ENCODE data around the gene C1GALT1. TPM values are rescaled to one million over a fixed set of nuclear protein-coding genes. Genes with fewer than 3 reads are reported as not detected.

The C1GALT1 gene
- total and polyA plus RNA-seq, 2 donors (not counting 3 experiments of a cell fraction or from before 2014, with no cell fraction given), result 18.3 to 31.1 TPM

DNA sequence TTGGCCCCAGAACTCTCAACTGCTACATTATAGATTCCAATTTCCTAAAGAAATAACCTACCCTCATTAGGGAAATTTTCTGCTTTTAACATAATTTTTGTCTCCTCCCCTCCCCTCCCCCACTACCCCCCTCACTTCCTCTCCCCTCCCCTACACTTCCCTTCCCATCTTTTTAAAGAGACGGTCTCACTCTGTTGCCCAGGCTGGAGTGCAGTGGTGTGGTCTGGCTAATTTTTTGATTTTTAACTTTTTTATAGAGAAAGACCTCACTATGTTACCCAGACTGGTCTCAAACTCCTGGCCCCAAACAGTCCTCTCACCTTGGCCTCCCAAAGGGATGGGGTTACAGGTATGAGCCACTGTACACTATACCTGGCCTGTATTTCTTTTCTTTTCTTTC is 30.5 kb upstream of the C1GALT1 start:
- Histone ChIP-seq H4K20me1 (replicated peaks; ENCODE audit: control insufficient read depth, extremely low read depth, insufficient read depth, low read length) (no peaks in the 10 kb centered on the region), H2AFZ (ENCODE audit: low read depth, low read length) (no peak overlapping the region), H3K9ac (replicated peaks; ENCODE audit: extremely low read depth, insufficient read depth, low read length) (no peak overlapping the region), H3K4me2 (ENCODE audit: insufficient read depth, low read length) (no peak overlapping the region), H3K4me1 (ENCODE audit: control insufficient read depth, extremely low read depth, insufficient read depth, low read length) (no peaks in the 10 kb centered on the region), H3K36me3 (ENCODE audit: control insufficient read depth in 2 of 2, extremely low read depth in 1 of 2, insufficient read depth in 2 of 2, low read length in 2 of 2) (no peaks in the 10 kb centered on the region), H3K4me3 (replicated peaks in 1 of 3; ENCODE audit: insufficient read depth in 1 of 3, low read depth in 1 of 3, low read length in 3 of 3) (no peak overlapping the region), H3K79me2 (ENCODE audit: control insufficient read depth, insufficient read depth, low read length) (no peaks in the 10 kb centered on the region), H3K9me1 (replicated peaks; ENCODE audit: control insufficient read depth, extremely low read depth, insufficient read depth, low read length) (no peaks in the 10 kb centered on the region), H3K27ac (ENCODE audit: insufficient read depth, low read depth, low read length) (no peak overlapping the region), H3K27me3 (ENCODE audit: control insufficient read depth in 2 of 2, insufficient read depth in 2 of 2, low read length in 2 of 2) (no peaks in the 10 kb centered on the region), H3K9me3 (replicated peaks; ENCODE audit: control insufficient read depth, insufficient read depth, low read length) (no peaks in the 10 kb centered on the region)
- POLR2A ChIA-PET, result no interaction called here
- BruUV-seq (replicated peaks), result no TSS peak
- intact Hi-C loops (cut with micrococcal nuclease) (no loop called here), dilution Hi-C loops (cut with MboI; ENCODE audit: extremely low pct_ligation_motif_present, low sequenced_read_pairs) (no loop called here)
- CTCF ChIA-PET, result no interaction called here
- no peak for DNase-seq (ENCODE audit: low read depth, low spot score)
- no peak for FAIRE-seq
- TF ChIP-seq, protein P1, sequence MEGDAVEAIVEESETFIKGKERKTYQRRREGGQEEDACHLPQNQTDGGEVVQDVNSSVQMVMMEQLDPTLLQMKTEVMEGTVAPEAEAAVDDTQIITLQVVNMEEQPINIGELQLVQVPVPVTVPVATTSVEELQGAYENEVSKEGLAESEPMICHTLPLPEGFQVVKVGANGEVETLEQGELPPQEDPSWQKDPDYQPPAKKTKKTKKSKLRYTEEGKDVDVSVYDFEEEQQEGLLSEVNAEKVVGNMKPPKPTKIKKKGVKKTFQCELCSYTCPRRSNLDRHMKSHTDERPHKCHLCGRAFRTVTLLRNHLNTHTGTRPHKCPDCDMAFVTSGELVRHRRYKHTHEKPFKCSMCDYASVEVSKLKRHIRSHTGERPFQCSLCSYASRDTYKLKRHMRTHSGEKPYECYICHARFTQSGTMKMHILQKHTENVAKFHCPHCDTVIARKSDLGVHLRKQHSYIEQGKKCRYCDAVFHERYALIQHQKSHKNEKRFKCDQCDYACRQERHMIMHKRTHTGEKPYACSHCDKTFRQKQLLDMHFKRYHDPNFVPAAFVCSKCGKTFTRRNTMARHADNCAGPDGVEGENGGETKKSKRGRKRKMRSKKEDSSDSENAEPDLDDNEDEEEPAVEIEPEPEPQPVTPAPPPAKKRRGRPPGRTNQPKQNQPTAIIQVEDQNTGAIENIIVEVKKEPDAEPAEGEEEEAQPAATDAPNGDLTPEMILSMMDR (IDR thresholded peaks at IDR 0.05; ENCODE audit: extremely low read depth in 1 of 2, insufficient read depth in 1 of 2, low read depth in 1 of 2, low read length in 2 of 2), result no peak
- TF ChIP-seq FOS (IDR thresholded peaks at IDR 0.05; ENCODE audit: borderline replicate concordance, insufficient read depth, low read length), result no peak
- no peak for TF ChIP-seq JUN (IDR thresholded peaks at IDR 0.05; ENCODE audit: borderline replicate concordance, insufficient read depth, insufficient read length, low read depth)
- TF ChIP-seq EZH2 (IDR thresholded peaks at IDR 0.05; ENCODE audit: borderline replicate concordance, low read depth, low read length, severe bottlenecking), result no peak
- TF ChIP-seq POLR2AphosphoS5 (IDR thresholded peaks at IDR 0.05; ENCODE audit: insufficient read depth, low read depth, low read length), result no peak
- TF ChIP-seq GATA2 (IDR thresholded peaks at IDR 0.05; ENCODE audit: insufficient read depth, insufficient read length, low read depth, low read length), result no peak
- TF ChIP-seq POLR2A (IDR thresholded peaks at IDR 0.05; ENCODE audit: low read depth, low read length), result no peak
- no peak for TF ChIP-seq MYC (IDR thresholded peaks at IDR 0.05; ENCODE audit: low read depth, low read length)

All from endothelial cell of umbilical vein (primary cell).